Stimulated activated CD4-positive, alpha-beta T cell treated with anti-CD3 and anti-CD28 coated beads, Interleukin-15, amount 100 ng/mL, for 24 hours (primary cell): ENCODE data around the gene SPSB3.
"Not testable (repeated sequence)": the region's sequence is repeated elsewhere in the genome, so short reads cannot be mapped to it uniquely, and the experiment has no call there.

Source experiments
- DNase-seq: peaks from one replicate; pipeline ENCODE4 v3.0.0-alpha.2; 2020

The SPSB3 gene

GRCh38 chr16:1816396-1817275 lies 34.3 kb upstream of the SPSB3 start:
- no peak for DNase-seq

DNA sequence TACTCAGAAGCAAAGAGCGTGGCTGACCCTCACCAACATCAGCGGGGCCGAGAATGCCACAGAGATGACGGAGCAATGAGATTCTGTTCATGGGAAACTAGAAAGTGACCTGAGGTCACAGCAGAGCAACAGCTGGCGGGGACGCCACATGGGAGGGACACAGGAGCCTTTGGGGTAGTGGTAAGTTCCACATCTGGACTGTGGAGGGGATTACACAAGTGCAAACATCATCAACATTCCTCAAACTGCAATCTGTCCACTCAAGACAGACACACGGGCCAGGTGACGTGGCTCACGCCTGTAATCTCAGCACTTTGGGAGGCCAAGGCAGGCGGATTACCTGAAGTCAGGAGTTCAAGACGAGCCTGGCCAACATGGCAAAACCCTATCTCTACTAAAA lies 33.1 kb upstream of the SPSB3 start:
- no peak for DNase-seq

DNA sequence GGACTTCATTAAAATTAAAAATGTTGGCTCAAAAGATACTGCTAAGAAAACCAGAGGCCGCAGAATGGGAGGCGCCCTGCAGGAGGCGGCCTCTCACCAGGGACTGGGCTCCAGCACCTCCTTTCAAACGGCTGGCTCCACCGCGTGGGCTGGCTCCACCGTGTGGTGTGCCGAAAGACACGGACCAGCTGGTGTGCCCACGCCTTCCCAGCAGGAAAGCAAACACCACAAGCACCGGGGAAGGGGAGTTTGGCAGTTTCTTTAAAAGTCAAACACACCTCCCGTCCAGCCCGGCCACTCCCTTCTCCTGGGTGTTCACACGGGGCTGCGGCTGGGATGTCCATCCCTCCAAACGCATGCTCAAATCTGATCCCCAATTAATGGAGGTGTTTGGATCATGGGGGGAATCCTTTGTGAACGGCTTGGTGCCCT lies 30.4 kb upstream of the SPSB3 start:
- DNase-seq: peak; percentile 77

GRCh38 chr16:1810536-1810935 lies 28.2 kb upstream of the SPSB3 start:
- no peak for DNase-seq

DNA sequence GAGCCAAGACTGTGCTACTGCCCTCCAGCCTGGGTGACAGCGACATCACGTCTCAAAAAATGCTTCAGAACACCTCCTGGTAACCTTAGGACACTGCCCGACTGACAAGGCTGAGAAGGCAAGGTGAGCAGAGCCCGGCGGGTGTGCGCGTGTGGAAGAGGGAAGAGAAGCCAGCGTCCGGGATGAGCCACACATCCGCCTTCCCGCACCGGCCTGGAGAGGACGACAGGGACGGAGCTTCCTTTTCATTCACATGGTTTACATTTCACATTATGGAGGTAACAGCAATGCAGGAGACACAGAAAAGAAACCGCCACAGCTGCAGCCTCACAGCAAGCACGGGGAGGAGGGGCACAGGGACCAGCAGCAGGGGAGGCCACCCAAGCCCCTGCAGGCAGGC lies 27.7 kb upstream of the SPSB3 start:
- no peak for DNase-seq

GRCh38 chr16:1809281-1809801 lies 27.0 kb upstream of the SPSB3 start:
- DNase-seq: no peak

GRCh38 chr16:1808691-1809090 lies 26.3 kb upstream of the SPSB3 start:
- DNase-seq: no peak

- DNase-seq: no peak
Measured at GRCh38 chr16:1807626-1808025, 25.3 kb upstream of the SPSB3 start.

GRCh38 chr16:1800701-1801100 lies 18.3 kb upstream of the SPSB3 start:
- DNase-seq: no peak

GRCh38 chr16:1799263-1799662 lies 16.9 kb upstream of the SPSB3 start:
- not testable (repeated sequence) for DNase-seq

GRCh38 chr16:1794908-1795666 lies 12.7 kb upstream of the SPSB3 start:
- DNase-seq: no peak

GRCh38 chr16:1794221-1794871 lies 12.0 kb upstream of the SPSB3 start:
- DNase-seq: no peak

- DNase-seq: no peak
Measured at GRCh38 chr16:1793578-1794220, 11.3 kb upstream of the SPSB3 start, which contains the start of gene IGFALS. TSS of gene IGFALS (minus strand) at chr16:1793705. CDS start at chr16:1793652, 53 bp downstream.

GRCh38 chr16:1792836-1793577 lies 10.6 kb upstream of the SPSB3 start:
- DNase-seq: no peak

- no peak for DNase-seq
Measured at GRCh38 chr16:1791943-1792812, 9.8 kb upstream of the SPSB3 start.

- DNase-seq: no peak
Measured at GRCh38 chr16:1791256-1791942, 9.0 kb upstream of the SPSB3 start.

DNA sequence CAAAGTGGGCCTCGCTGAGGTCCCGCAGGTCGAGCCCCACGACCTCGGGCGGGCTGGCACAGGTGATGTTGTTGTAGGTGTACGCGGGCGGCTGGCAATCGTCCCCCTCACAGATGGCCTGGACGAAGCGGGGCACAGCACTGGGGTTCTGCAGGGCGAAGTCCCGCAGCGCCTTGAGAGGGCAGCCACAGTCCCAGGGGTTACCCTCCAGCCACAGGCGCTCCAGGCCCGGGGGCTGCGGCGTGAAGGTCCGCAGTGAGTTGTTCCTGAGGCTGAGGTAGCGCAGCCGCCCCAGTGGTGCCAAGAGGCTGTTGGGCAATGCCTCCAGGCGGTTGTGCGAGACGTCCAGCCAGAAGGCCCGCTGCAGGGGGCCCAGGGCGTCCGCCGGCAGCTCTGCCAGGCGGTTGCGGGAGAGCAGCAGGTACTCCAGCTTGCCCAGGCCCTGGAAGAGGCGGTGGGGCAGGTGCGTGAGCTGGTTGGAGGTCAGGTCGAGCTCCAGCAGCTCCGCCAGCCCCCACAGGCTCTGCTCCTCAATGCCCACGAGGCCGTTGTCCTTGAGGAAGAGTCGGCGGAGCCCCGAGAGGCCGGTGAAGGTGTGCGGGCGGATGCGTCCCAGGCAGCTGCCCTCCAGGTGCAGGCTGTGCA lies 8.4 kb upstream of the SPSB3 start:
- DNase-seq: peak; percentile 1

GRCh38 chr16:1790261-1790610 lies 7.9 kb upstream of the SPSB3 start:
- DNase-seq: no peak

DNA sequence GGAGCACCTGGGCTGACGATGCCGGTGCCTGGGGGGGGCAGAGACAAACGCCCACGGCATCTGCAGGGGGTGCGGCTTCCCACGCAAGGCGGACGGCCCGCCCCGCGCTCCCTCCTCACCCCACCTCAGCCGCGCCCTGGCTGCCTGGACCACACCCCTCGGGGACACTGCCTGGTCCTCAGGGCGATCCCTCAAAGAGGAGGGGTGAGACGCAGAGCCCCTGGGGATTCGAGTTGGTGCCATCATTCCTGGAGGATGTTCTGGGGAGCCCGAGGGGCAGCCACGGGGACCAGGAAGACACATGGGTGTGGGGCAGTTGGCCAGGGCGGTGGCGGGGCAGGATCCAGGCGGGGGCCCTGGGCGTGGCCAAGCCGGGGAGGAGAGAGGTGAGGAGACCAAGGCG lies 7.3 kb upstream of the SPSB3 start:
- DNase-seq: peak; percentile 1

- peak; percentile 1 for DNase-seq
Measured at GRCh38 chr16:1788708-1789100, 6.3 kb upstream of the SPSB3 start.
